Colonic mucosa (tissue), 4 donors: Measurements from ENCODE around the gene DNAH6. TPM values are rescaled to one million over a fixed set of nuclear protein-coding genes. Genes with fewer than 3 reads are reported as not detected.
"Not testable (repeated sequence)": the region's sequence is repeated elsewhere in the genome, so short reads cannot be mapped to it uniquely, and the experiment has no call there.

Experiments
- DNase-seq: peaks from one replicate; pipeline ENCODE4 v3.0.0-alpha.2; 2020
- H3K27ac ChIP-seq: fragments of 200-600 bp; one replicate; pipeline ENCODE4 v1.8.0; 2021
- H3K27me3 ChIP-seq: fragments of 200-600 bp; one replicate; pipeline ENCODE4 v1.8.0; 2021
- H3K36me3 ChIP-seq: fragments of 200-600 bp; one replicate; pipeline ENCODE4 v1.8.0; 2021
- H3K4me1 ChIP-seq: fragments of 200-600 bp; one replicate; pipeline ENCODE4 v1.8.0; 2021; ENCODE audit warnings: mild to moderate bottlenecking
- H3K4me3 ChIP-seq: fragments of 200-600 bp; one replicate; pipeline ENCODE4 v1.8.0; 2021
- H3K9ac ChIP-seq, 2 donors: one replicate each; pipeline ENCODE4 v1.7.0; 2013; ENCODE audit warnings: control low read depth in 2 of 2, low read depth in 2 of 2, low read length in 2 of 2
- H3K9me3 ChIP-seq: fragments of 200-600 bp; one replicate; pipeline ENCODE4 v1.8.0; 2021
- CTCF ChIP-seq: fragments of 200-600 bp; IDR thresholded peaks from one replicate; pipeline ENCODE4 v1.8.0; 2022; ENCODE audit warnings: antibody characterized with exemption, mild to moderate bottlenecking
- intact Hi-C: fragments of 100-400 bp; cut with DNase I; formaldehyde crosslinking; loops from one replicate; pipeline ENCODE4 v1.14.1; 2022
- total RNA-seq, 2 donors: library from RNA; stranded (reverse); fragmentation: NEBNext Ultra II Directional in 1 of 2; extraction: Animal tissue kit (Norgen Biotek cat#: 25700) in 1 of 2; gene quantifications; one replicate each; pipeline ENCODE4 v1.2.1, GENCODE V29; 2021
- donor health status: healthy.
- donor health status: DM: no; HTN: no; CAD: no.
- donor health status: DM: no; HTN: no; CAD: no.

The DNAH6 gene, protein sequence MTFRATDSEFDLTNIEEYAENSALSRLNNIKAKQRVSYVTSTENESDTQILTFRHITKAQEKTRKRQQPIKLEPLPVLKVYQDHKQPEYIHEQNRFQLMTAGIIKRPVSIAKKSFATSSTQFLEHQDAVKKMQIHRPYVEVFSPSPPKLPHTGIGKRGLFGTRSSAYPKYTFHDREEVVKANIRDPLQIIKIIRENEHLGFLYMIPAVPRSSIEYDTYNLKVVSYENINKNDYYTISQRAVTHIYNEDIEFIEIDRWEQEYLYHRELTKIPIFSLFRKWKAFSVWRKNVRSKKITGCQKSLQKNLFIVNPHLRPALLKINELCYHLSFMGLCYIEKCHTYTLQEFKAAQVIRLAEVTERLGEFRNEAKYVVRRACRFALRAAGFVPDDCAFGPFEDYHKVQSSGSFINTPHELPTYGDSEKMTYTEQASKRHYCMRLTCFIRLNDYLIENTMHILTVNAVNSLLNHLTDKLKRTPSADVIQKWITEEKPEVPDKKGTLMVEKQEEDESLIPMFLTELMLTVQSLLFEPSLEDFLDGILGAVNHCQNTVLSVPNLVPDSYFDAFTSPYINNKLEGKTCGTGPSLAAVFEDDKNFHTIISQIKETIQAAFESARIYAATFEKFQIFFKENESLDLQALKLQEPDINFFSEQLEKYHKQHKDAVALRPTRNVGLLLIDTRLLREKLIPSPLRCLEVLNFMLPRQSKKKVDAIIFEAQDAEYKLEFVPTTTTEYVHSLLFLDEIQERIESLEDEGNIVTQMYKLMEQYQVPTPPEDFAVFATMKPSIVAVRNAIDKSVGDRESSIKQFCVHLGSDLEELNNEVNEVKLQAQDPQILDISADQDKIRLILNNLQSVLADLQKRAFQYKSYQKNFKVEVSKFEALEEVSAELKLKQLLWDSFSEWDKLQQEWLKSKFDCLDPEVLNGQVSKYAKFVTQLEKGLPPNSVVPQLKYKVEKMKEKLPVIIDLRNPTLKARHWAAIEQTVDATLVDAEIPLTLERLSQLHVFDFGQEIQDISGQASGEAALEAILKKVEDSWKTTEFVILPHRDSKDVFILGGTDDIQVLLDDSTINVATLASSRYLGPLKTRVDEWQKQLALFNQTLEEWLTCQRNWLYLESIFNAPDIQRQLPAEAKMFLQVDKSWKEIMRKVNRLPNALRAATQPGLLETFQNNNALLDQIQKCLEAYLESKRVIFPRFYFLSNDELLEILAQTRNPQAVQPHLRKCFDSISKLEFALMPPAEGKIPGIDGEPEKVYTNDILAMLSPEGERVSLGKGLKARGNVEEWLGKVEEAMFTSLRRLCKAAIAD (N-terminal part only)
- total RNA-seq, result 1 to 10 TPM; 1.2 to 1.8 TPM

- Histone ChIP-seq H3K4me3 (peak within 1 kb of the TSS; percentile 37), H3K36me3 (no peaks in the 10 kb centered on the region)
- no peak for TF ChIP-seq CTCF
Measured at GRCh38 chr2:84516234-84516986, at the start of gene DNAH6. DNAH6 (plus strand) TSS chr2:84516498; CDS start chr2:84517827, 1,329 bp downstream.

GRCh38 chr2:84467389-84467788, 48.9 kb upstream of the DNAH6 start:
- Histone ChIP-seq H3K27me3 (no peaks in the 10 kb centered on the region), H3K4me1 (no peaks in the 10 kb centered on the region), H3K27ac (no peak overlapping the region), H3K9me3 (no peaks in the 10 kb centered on the region), H3K4me3 (no peak overlapping the region), H3K36me3 (no peaks in the 10 kb centered on the region), H3K9ac (no peak overlapping the region)
- intact Hi-C loops, result no loop called here
- no peak for TF ChIP-seq CTCF
- DNase-seq, result no peak

More at GRCh38 chr2:84516234-84516986, at the start of gene DNAH6:
- Histone ChIP-seq H3K4me1 (no peaks in the 10 kb centered on the region), H3K27ac (no peak within 1 kb of the TSS), H3K9me3 (no peaks in the 10 kb centered on the region), H3K9ac (peak within 1 kb of the TSS; percentile 46 to 64), H3K27me3 (no peaks in the 10 kb centered on the region)
- intact Hi-C loops, result no loop called here
- peak; percentile 93 for DNase-seq

- DNase-seq, intact Hi-C loops, H3K36me3 ChIP-seq, H3K27me3 ChIP-seq, H3K9ac ChIP-seq, H3K9me3 ChIP-seq, H3K4me1 ChIP-seq, H3K27ac ChIP-seq, H3K4me3 ChIP-seq: not testable (repeated sequence)
Measured at GRCh38 chr2:84472423-84472822, 43.9 kb upstream of the DNAH6 start.

- intact Hi-C loops, result no loop called here
- no peak overlapping the region for H3K27ac ChIP-seq
- no peak for DNase-seq
Measured at GRCh38 chr2:84472856-84473565, 43.3 kb upstream of the DNAH6 start.

More at GRCh38 chr2:84472856-84473565, 43.3 kb upstream of the DNAH6 start:
- H3K9me3 ChIP-seq, result no peaks in the 10 kb centered on the region
- no peaks in the 10 kb centered on the region for H3K36me3 ChIP-seq
- H3K4me3 ChIP-seq, result no peak overlapping the region
- H3K9ac ChIP-seq, result no peak overlapping the region
- H3K4me1 ChIP-seq, result no peaks in the 10 kb centered on the region
- no peaks in the 10 kb centered on the region for H3K27me3 ChIP-seq
- TF ChIP-seq CTCF, result no peak
